ENCODE data around the gene SLC36A1.
A peak's percentile ranks its signal among the peaks of the same experiment; 100 is the strongest.
"Not testable (repeated sequence)": the region's sequence is repeated elsewhere in the genome, so short reads cannot be mapped to it uniquely, and the experiment has no call there.

Gene SLC36A1

DNA sequence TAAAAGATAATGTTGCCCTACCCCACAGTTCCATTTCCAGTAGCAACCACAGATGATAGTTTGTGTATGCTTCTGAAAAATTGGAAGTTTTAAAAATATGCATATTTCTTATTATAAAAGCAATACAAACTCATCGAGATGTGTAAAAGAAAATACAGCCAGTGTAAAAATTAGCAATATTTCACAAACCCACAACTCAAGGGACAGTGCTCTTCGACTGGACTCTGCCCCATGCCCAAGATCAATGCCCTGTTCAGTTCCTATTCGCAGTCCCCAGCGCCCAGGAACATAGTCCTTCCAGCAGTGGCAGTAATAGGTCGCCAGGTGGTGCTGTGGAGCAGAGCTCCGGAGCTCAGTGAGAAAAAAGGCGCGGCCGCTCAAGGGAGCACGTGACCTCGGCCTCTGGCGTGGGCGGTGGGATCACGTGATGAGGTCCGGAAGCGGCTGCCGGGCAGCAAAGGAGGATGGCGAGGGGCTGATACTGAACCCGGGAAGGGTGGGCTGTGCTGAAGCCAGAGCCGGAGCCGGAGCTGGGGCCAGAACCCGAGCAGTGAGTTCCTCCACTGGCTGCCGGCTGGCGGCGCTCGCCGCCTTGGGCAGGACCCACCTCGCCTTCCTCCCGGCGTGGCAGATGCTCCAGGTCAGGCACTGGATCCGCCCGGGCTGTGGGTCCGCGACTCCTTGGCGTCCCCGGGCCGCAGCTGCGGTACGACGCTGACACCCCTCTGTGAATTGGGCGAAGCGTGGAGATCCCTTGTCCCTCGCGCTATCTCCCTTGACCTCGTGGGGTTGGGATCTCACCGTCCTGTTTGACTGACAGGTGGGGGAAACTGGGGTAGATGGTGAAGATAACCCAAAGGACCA, at the start of gene SLC36A1:
Gene SLC36A1, plus strand, starts transcription at position 430 of the 864 bp plus-strand sequence. CDS start 11,190 bp downstream, outside the sequence.
- peak; percentile 96 for DNase-seq

DNA sequence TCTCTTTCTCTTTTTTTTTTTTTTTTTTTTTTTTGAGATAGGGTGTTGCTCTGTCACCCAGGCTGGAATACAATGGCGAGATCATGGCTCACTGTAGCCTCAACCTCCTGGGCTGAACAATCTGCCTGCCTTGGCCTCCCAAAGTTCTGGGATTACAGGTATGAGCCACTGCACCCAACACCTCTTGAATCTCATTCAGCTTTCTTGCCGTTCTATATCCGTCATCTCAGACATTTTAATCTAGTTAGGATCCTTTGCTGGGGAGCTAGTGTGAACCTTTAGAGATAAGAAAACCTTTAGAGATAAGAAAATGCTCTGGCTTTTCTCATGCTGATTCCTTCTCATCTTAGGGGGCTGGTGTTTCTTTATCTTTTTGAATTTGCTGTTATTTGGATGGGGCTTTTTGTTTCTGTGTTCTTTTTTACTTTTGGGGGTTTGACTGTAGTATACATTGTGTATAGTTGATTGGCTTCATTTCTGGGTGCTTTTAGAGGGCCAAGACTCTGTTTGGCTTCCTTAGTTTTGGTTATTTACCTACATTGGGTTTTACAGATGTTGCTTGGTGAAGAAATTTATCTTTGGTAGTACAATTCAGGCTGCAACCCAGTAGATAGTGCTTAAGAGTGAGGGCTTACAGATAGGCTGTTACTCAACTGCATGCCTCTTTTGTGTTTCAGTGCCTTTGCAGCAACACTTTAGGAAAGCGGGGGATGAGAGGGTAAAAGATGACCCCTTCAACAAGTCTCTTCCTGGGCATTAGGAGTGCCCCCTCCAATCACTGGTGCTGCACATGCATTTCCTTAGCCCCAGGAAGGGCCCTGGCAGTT, 41.9 kb upstream of the SLC36A1 start:
- no peak for DNase-seq

- peak; percentile 13 for DNase-seq
These were observed 41.0 kb upstream of the SLC36A1 start for GRCh38 chr5:151406322-151406947.

DNA sequence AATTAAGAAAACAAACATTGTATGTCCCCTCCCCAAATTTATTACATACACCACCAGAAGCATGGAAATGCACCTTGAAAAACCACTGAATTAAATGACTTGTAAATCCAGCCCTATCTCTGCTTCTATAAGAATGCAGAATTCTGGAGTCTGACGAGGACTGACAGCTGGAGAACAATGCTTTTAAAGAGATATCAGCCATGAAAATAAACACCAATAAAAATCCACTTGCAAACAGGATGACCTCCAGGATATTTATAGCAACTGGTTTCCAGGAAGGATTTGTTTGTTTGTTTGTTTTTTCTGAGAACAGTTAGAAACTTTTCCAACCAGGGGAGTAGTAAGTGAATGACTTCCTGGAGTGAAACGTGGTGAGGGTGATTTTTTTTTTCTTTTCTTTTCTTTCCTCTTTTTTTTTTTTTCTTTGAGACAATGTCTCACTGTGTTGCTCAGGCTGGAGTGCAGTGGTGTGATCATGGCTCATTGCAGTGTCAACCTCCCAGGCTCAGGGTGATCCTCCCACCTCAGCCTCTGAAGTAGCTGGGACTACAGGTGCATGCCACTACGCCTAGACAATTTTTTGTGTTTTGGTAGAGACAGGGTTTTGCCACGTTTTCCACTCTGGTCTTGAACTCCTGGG, 38.7 kb upstream of the SLC36A1 start:
- DNase-seq, result no peak

DNA sequence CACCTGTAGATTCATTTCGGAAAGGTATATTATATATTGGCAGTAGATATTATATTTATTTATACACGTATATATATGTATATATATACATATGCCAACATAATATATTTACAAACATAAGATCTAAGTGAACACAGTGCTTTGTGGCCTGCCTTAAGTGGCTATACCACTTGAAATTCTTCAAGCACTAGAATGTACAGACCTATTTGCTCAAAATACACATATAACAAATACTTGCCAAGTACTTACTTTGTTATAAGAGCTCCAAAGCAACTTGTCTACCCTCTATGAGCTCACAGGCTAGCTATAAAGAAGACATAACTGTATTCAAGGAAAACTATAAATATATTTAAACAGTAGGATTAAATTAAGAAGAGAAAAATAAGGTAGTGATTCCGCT, 33.6 kb upstream of the SLC36A1 start:
- DNase-seq, result no peak

DNA sequence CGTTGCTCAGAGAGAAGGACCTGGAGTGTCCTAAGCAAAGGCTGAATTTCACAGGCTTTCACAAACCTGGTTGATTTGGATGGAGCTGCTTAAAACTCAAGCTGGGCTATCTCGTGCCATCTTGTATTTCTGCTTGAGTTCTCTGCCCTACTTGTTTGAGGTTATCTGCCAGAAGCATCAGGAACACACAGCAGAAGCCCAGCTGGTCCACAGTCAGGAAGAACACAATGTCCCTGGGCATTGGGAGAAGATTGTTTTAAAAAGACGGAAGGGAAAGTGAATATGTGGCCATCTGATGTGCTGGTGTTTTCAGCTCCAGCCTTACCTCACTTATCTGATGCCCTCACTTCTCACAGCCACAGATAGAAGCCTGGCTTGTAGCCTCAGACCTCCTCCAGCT, 32.9 kb upstream of the SLC36A1 start:
- no peak for DNase-seq

GRCh38 chr5:151417712-151418111, 29.7 kb upstream of the SLC36A1 start:
- DNase-seq, result no peak

GRCh38 chr5:151420127-151420526, 27.3 kb upstream of the SLC36A1 start:
- DNase-seq, result no peak

GRCh38 chr5:151424892-151425523, 22.4 kb upstream of the SLC36A1 start:
- DNase-seq, result no peak

- DNase-seq, result not testable (repeated sequence)
These were observed 21.1 kb upstream of the SLC36A1 start for GRCh38 chr5:151426347-151426746.

- no peak for DNase-seq
These were observed 20.1 kb upstream of the SLC36A1 start for GRCh38 chr5:151427258-151427657.

- no peak for DNase-seq
These were observed 16.7 kb upstream of the SLC36A1 start for GRCh38 chr5:151430731-151431130.

GRCh38 chr5:151431666-151432065, 15.7 kb upstream of the SLC36A1 start:
- no peak for DNase-seq

DNA sequence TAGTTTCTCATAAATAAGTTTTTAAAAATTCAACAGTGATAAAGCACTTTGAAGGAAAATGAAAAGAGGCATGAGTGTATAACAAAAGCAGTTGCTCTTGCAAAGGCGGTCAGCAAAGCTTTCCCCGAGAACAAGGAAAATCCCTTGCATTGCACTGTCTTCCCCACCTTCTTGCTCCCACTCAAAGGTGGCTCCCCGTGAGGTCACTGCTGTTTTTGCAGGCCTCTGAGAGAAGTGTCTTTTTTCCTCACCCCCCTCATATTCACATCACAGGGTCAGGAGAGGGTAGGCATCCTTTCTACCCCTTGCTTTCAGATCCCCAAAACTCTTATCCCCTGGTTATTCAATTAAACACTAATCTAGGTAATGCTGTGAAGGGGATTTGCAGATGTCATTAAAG, 15.2 kb upstream of the SLC36A1 start:
- DNase-seq, result no peak

GRCh38 chr5:151434570-151435237, 12.7 kb upstream of the SLC36A1 start:
- DNase-seq, result no peak

GRCh38 chr5:151448038-151448985, 909 bp downstream of the SLC36A1 start:
- peak; percentile 77 for DNase-seq

- DNase-seq, result no peak
These were observed 1.9 kb downstream of the SLC36A1 start for GRCh38 chr5:151449297-151449696.

- no peak for DNase-seq
These were observed 2.4 kb downstream of the SLC36A1 start for GRCh38 chr5:151449839-151450238.

DNA sequence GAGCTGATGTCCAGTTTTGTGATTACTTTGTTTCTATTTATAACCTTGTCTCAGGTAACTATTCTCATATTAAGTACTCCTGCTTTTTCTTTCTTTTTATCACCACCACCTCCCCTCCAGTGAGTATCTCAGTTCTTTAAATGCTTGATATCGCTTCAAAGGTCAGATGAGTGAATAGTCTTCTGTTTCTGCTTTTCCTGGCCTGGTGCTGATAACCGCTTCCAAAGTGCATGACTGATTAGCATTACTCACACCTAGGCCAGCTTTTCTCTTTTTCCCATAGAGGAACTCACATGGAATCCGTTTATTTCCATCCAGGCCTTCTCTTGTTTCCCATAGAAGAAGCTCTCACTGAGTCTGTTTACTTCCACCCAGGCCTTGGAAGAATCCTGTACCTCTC, 3.2 kb downstream of the SLC36A1 start:
- DNase-seq, result no peak

Measured in NCI-H69 (cell line).